Measurements from ENCODE around the gene NNMT. TPM values are rescaled to one million over a fixed set of nuclear protein-coding genes. Genes with fewer than 3 reads are reported as not detected.

The NNMT gene
- 10 to 100 TPM; 23.5 to 69.1 TPM for polyA plus RNA-seq

DNA sequence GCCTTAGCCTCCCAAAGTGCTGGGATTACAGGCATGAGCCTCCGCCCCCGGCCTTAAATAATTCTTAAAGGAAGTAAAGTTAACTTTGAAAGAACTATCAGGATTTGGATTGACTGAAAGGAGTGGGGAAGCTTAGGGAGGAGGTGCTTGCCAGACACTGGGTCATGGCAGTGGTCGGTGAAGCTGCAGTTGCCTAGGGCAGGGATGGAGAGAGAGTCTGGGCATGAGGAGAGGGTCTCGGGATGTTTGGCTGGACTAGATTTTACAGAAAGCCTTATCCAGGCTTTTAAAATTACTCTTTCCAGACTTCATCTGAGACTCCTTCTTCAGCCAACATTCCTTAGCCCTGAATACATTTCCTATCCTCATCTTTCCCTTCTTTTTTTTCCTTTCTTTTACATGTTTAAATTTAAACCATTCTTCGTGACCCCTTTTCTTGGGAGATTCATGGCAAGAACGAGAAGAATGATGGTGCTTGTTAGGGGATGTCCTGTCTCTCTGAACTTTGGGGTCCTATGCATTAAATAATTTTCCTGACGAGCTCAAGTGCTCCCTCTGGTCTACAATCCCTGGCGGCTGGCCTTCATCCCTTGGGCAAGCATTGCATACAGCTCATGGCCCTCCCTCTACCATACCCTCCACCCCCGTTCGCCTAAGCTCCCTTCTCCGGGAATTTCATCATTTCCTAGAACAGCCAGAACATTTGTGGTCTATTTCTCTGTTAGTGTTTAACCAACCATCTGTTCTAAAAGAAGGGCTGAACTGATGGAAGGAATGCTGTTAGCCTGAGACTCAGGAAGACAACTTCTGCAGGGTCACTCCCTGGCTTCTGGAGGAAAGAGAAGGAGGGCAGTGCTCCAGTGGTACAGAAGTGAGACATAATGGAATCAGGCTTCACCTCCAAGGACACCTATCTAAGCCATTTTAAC, at the start of gene NNMT:
Gene NNMT, plus strand, starts transcription at position 724 of the 929 bp plus-strand sequence. Its CDS starts 158 bp downstream, at position 882.
- Histone ChIP-seq H3K27ac (ENCODE audit: low read depth in 2 of 2, low read length in 1 of 2) (peak within 1 kb of the TSS; percentile 78 to 79), H3K36me3 (ENCODE audit: control insufficient read depth in 2 of 2, insufficient read depth in 2 of 2, low read length in 1 of 2) (no peaks in the 10 kb centered on the region), H3K9me3 (ENCODE audit: control insufficient read depth in 2 of 2, insufficient read depth in 1 of 2, low read depth in 1 of 2, low read length in 1 of 2) (no peaks in the 10 kb centered on the region), H3K4me1 (ENCODE audit: control insufficient read depth in 2 of 2, insufficient read depth in 2 of 2, low read length in 1 of 2) (peaks cover 0 to 5% of the 10 kb centered on the region in 2 donors), H3K4me3 (ENCODE audit: low read depth in 1 of 2, low read length in 2 of 2) (peak within 1 kb of the TSS; percentile 8 to 23), H3K27me3 (ENCODE audit: control insufficient read depth in 1 of 2, insufficient read depth in 2 of 2, low read length in 2 of 2) (no peaks in the 10 kb centered on the region)
- WGBS, 2 donors = 49 to 55% methylated on average over 11 of the region's 11 CpGs

DNA sequence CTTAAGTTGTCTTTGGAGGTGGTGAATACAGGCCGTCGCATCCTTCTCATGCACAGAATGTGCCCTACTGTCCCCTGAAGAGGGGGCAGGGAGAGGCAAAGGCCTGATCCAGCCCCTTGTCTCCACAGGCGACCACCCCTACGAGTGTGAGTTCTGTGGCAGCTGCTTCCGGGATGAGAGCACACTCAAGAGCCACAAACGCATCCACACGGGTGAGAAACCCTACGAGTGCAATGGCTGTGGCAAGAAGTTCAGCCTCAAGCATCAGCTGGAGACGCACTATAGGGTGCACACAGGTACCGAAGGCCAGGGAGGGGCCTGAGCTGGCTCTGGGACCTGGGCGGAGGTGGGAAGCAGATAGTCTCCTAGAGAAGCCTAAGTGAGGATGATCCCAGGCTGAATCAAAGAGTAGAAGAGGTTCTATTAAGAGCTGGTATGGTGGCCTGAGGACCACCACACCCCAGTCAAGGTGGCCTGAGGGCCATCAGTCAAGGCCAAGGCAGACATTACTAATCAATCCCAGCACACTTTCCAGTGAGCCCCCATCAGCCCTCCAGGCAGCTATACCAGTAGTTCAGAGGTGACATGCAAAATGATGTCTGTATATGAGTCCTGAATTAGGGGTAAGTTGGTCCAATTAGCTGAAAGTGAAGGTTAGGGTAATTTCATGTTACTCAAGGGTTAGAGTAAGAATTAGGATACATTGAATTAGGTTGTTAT, 49.0 kb upstream of the NNMT start:
- Histone ChIP-seq H3K27me3 (ENCODE audit: control insufficient read depth in 1 of 2, insufficient read depth in 2 of 2, low read length in 2 of 2) (no peaks in the 10 kb centered on the region), H3K4me3 (ENCODE audit: low read depth in 1 of 2, low read length in 2 of 2) (no peak overlapping the region), H3K4me1 (ENCODE audit: control insufficient read depth in 2 of 2, insufficient read depth in 2 of 2, low read length in 1 of 2) (no peaks in the 10 kb centered on the region), H3K36me3 (ENCODE audit: control insufficient read depth in 2 of 2, insufficient read depth in 2 of 2, low read length in 1 of 2) (peaks cover 3 to 25% of the 10 kb centered on the region in 2 donors), H3K9me3 (ENCODE audit: control insufficient read depth in 2 of 2, insufficient read depth in 1 of 2, low read depth in 1 of 2, low read length in 1 of 2) (no peaks in the 10 kb centered on the region), H3K27ac (ENCODE audit: low read depth in 2 of 2, low read length in 1 of 2) (no peak overlapping the region)
- 94 to 95% methylated on average over 11 of the region's 11 CpGs for WGBS, 2 donors

DNA sequence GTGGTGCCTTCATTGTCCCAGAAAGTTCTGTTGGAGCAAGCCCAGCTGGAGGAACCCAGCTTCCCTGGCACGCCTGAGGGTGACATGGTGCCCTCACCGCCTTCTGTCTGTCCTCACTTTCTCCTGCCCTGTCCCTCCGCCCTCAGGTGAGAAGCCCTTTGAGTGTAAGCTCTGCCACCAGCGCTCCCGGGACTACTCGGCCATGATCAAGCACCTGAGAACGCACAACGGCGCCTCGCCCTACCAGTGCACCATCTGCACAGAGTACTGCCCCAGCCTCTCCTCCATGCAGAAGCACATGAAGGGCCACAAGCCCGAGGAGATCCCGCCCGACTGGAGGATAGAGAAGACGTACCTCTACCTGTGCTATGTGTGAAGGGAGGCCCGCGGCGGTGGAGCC, 46.0 kb upstream of the NNMT start:
- Histone ChIP-seq H3K4me3 (ENCODE audit: low read depth in 1 of 2, low read length in 2 of 2) (no peak overlapping the region), H3K36me3 (ENCODE audit: control insufficient read depth in 2 of 2, insufficient read depth in 2 of 2, low read length in 1 of 2) (peaks cover 3 to 17% of the 10 kb centered on the region in 2 donors), H3K27me3 (ENCODE audit: control insufficient read depth in 1 of 2, insufficient read depth in 2 of 2, low read length in 2 of 2) (no peaks in the 10 kb centered on the region), H3K9me3 (ENCODE audit: control insufficient read depth in 2 of 2, insufficient read depth in 1 of 2, low read depth in 1 of 2, low read length in 1 of 2) (no peaks in the 10 kb centered on the region), H3K27ac (ENCODE audit: low read depth in 2 of 2, low read length in 1 of 2) (no peak overlapping the region), H3K4me1 (ENCODE audit: control insufficient read depth in 2 of 2, insufficient read depth in 2 of 2, low read length in 1 of 2) (no peaks in the 10 kb centered on the region)
- 92 to 93% methylated on average over 17 of the region's 17 CpGs for whole genome bisulfite sequencing, 2 donors

DNA sequence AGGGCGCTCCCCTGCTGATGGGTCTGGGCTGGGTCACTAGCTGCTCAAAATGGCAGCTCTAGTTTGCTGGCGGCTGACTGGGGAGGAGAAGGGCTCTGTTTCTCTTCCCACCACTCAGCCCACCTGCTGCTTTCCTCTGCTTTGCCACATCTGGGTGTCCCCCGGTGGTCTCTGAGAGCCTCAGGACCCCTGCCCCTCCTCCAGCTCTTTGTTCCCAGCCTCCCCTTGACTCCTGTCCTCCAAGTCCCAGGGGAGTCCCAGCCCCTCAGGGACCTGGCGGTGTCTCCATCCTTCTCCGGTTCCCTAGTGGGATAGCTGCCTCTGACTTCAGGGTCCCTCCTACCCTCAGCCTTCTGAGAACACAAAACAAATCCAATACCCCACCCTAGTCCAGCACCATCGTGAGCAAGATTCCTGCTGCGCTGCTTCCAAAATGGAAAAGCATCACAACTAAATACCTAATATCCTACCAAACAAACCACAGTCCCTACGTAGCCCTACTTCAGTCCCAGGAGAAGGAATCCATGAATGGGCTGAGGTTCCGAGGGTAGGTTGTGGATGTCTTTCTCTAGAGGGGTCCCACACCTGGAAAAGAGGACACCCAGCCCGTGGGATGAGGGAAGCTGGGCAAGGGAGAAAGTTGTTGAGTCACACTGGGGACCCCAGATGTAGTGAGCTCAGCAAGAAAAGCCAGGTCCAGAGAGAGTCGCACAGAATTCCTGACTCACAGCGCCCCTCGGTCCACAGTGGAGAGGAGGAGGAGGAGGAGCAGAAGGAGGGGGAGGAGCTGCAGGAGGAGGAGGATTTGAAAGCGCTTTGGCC, 45.0 kb upstream of the NNMT start:
- no peaks in the 10 kb centered on the region for H3K9me3 ChIP-seq (ENCODE audit: control insufficient read depth in 2 of 2, insufficient read depth in 1 of 2, low read depth in 1 of 2, low read length in 1 of 2)
- WGBS, 2 donors = 85% methylated on average over 13 to 14 of the region's 14 CpGs
- H3K36me3 ChIP-seq (ENCODE audit: control insufficient read depth in 2 of 2, insufficient read depth in 2 of 2, low read length in 1 of 2) = peaks cover 3 to 17% of the 10 kb centered on the region in 2 donors
- H3K27ac ChIP-seq (ENCODE audit: low read depth in 2 of 2, low read length in 1 of 2) = no peak overlapping the region
- H3K4me1 ChIP-seq (ENCODE audit: control insufficient read depth in 2 of 2, insufficient read depth in 2 of 2, low read length in 1 of 2) = no peaks in the 10 kb centered on the region
- no peaks in the 10 kb centered on the region for H3K27me3 ChIP-seq (ENCODE audit: control insufficient read depth in 1 of 2, insufficient read depth in 2 of 2, low read length in 2 of 2)
- no peak overlapping the region for H3K4me3 ChIP-seq (ENCODE audit: low read depth in 1 of 2, low read length in 2 of 2)

DNA sequence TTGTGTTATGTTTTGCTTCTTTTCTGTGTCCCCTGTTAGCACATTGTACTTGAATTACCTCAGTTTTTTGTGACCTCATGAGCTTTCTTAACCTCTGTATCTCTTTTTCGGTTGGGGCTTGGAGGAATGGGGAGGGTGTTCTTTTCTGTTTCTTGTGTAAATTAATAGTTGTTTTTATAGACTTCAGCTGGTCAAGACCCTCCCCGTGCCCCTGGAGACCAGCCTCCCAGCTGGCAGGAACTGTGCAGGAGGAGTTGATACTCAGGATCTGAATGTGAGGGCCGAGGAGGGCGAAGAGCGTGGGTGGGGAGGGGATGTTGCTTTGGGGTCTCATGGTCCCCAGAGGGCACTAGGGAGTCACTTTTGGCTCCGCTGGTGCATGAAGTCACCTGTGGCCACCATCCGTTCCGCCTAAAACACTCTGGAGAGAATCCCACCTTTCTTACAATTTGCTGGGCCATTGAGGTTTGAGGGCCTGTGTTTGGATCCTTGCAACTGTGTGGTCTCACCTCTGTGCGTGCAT, 44.3 kb upstream of the NNMT start:
- Histone ChIP-seq H3K27ac (ENCODE audit: low read depth in 2 of 2, low read length in 1 of 2) (peak overlapping the region in 1 of 2 donors; percentile 39), H3K9me3 (ENCODE audit: control insufficient read depth in 2 of 2, insufficient read depth in 1 of 2, low read depth in 1 of 2, low read length in 1 of 2) (no peaks in the 10 kb centered on the region), H3K4me3 (ENCODE audit: low read depth in 1 of 2, low read length in 2 of 2) (no peak overlapping the region), H3K4me1 (ENCODE audit: control insufficient read depth in 2 of 2, insufficient read depth in 2 of 2, low read length in 1 of 2) (no peaks in the 10 kb centered on the region), H3K36me3 (ENCODE audit: control insufficient read depth in 2 of 2, insufficient read depth in 2 of 2, low read length in 1 of 2) (peaks cover 3 to 14% of the 10 kb centered on the region in 2 donors), H3K27me3 (ENCODE audit: control insufficient read depth in 1 of 2, insufficient read depth in 2 of 2, low read length in 2 of 2) (no peaks in the 10 kb centered on the region)
- 80 to 81% methylated on average over 9 of the region's 9 CpGs for WGBS, 2 donors

DNA sequence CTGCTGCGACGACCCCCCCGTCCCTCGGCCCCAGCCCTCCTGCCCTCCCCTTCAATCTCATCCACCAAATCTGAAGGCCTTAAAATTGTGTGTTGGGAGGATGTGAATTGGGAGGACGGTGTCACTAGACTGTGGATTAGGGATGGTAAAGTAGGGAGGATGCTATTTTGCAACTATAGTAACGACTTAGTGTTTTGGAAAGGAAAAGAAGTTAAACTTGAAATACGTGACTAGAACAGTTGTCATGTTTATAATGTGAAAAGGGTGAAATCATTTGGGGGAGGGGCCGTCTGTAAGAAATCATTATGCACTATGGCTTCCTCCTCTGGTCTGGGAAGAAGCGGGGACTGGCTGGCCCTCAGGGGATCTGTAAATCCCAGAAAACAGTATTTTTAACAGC, 43.4 kb upstream of the NNMT start:
- 69 to 74% methylated on average over 9 of the region's 9 CpGs for WGBS, 2 donors
- Histone ChIP-seq H3K9me3 (ENCODE audit: control insufficient read depth in 2 of 2, insufficient read depth in 1 of 2, low read depth in 1 of 2, low read length in 1 of 2) (no peaks in the 10 kb centered on the region), H3K27me3 (ENCODE audit: control insufficient read depth in 1 of 2, insufficient read depth in 2 of 2, low read length in 2 of 2) (no peaks in the 10 kb centered on the region), H3K4me3 (ENCODE audit: low read depth in 1 of 2, low read length in 2 of 2) (no peak overlapping the region), H3K4me1 (ENCODE audit: control insufficient read depth in 2 of 2, insufficient read depth in 2 of 2, low read length in 1 of 2) (peaks cover 0 to 2% of the 10 kb centered on the region in 2 donors), H3K27ac (ENCODE audit: low read depth in 2 of 2, low read length in 1 of 2) (peak overlapping the region in 1 of 2 donors; percentile 46), H3K36me3 (ENCODE audit: control insufficient read depth in 2 of 2, insufficient read depth in 2 of 2, low read length in 1 of 2) (peaks cover 3 to 8% of the 10 kb centered on the region in 2 donors)

DNA sequence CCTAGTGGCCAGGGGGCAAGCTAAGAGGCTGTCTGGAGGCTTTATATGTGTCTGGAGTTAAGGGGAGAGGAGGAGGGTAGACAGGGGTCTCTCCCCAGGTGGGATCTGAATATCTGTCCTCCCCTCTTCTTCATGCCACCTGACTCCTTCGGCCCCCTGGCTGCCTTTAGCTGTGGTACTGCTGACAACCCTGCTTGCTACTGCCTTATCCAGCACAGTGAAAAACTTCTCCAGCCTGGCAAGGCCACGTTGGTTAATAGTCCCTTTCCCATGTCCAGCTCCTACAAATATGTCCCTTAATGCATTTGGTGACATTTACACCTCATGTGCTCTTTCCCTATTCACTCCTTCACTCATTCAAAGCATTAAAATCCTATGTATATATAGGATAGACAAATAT, 42.4 kb upstream of the NNMT start:
- Histone ChIP-seq H3K4me1 (ENCODE audit: control insufficient read depth in 2 of 2, insufficient read depth in 2 of 2, low read length in 1 of 2) (peaks cover 0 to 10% of the 10 kb centered on the region in 2 donors), H3K36me3 (ENCODE audit: control insufficient read depth in 2 of 2, insufficient read depth in 2 of 2, low read length in 1 of 2) (peaks cover 3 to 8% of the 10 kb centered on the region in 2 donors), H3K27me3 (ENCODE audit: control insufficient read depth in 1 of 2, insufficient read depth in 2 of 2, low read length in 2 of 2) (no peaks in the 10 kb centered on the region), H3K27ac (ENCODE audit: low read depth in 2 of 2, low read length in 1 of 2) (no peak overlapping the region), H3K4me3 (ENCODE audit: low read depth in 1 of 2, low read length in 2 of 2) (no peak overlapping the region), H3K9me3 (ENCODE audit: control insufficient read depth in 2 of 2, insufficient read depth in 1 of 2, low read depth in 1 of 2, low read length in 1 of 2) (no peaks in the 10 kb centered on the region)
- WGBS, 2 donors = 76 to 85% methylated on average over 2 of the region's 2 CpGs

DNA sequence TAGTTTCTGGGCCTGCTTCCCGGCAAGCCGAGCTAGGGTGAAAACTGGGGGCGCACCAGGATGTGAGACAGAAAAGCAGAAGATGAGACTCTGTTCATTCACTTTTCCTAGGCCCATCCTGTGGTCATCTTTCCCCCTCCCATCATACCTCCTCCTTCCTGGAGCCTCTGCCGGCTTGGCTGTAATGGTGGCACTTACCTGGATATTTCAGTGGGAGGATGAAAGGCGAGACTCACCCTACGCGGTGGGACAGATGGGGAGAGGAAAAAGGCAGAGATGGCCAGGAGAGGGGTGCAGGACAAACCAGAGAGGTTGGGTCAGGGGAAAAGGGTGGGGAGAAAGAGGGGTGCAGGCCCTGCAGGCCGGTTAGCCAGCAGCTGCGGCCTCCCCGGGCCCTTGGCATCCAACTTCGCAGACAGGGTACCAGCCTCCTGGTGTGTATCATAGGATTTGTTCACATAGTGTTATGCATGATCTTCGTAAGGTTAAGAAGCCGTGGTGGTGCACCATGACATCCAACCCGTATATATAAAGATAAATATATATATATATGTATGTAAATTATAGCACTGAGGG, 41.5 kb upstream of the NNMT start:
- Histone ChIP-seq H3K36me3 (ENCODE audit: control insufficient read depth in 2 of 2, insufficient read depth in 2 of 2, low read length in 1 of 2) (peaks cover 3 to 8% of the 10 kb centered on the region in 2 donors), H3K4me1 (ENCODE audit: control insufficient read depth in 2 of 2, insufficient read depth in 2 of 2, low read length in 1 of 2) (peaks cover 0 to 10% of the 10 kb centered on the region in 2 donors), H3K4me3 (ENCODE audit: low read depth in 1 of 2, low read length in 2 of 2) (no peak overlapping the region), H3K27me3 (ENCODE audit: control insufficient read depth in 1 of 2, insufficient read depth in 2 of 2, low read length in 2 of 2) (no peaks in the 10 kb centered on the region), H3K9me3 (ENCODE audit: control insufficient read depth in 2 of 2, insufficient read depth in 1 of 2, low read depth in 1 of 2, low read length in 1 of 2) (no peaks in the 10 kb centered on the region), H3K27ac (ENCODE audit: low read depth in 2 of 2, low read length in 1 of 2) (no peak overlapping the region)
- 91 to 92% methylated on average over 14 of the region's 14 CpGs for WGBS, 2 donors

Measured in esophagus (tissue), 2 donors.